HG03520 (cell line): ENCODE data around the gene FMNL2.

Source experiments
- ATAC-seq: cut with Tn5 transposase; IDR thresholded peaks from one replicate; pipeline ENCODE4 v1.9.1; 2021; ENCODE audit warnings: mild to moderate bottlenecking, moderate library complexity; ENCODE audit not compliant: unreplicated experiment

FMNL2 gene

GRCh38 chr2:152443771-152444170 is 108.8 kb downstream of the FMNL2 start:
- no peak for ATAC-seq

- no peak for ATAC-seq
Observed at GRCh38 chr2:152444448-152444847, 109.5 kb downstream of the FMNL2 start.

- no peak for ATAC-seq
Observed at GRCh38 chr2:152445375-152445774, 110.4 kb downstream of the FMNL2 start.

DNA sequence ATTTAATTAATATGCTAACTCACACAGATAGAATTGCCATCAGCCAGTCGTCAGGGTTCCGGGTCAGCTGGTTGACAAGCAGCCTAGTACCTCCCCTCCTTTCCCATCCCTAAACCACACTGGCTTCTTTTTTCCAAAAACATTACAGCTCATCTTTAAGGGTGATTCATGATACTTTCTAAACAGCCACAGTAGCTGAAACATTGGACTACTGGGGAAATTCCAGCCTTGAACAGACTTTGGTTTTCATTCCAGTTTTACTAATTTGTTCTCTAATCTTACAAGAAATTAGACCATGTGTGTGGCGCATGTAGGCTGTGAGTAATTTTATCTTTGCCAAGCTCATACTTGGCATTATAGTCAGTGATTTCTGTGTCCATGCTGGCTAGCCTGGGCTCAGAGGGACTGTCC is 110.8 kb downstream of the FMNL2 start:
- ATAC-seq = no peak

DNA sequence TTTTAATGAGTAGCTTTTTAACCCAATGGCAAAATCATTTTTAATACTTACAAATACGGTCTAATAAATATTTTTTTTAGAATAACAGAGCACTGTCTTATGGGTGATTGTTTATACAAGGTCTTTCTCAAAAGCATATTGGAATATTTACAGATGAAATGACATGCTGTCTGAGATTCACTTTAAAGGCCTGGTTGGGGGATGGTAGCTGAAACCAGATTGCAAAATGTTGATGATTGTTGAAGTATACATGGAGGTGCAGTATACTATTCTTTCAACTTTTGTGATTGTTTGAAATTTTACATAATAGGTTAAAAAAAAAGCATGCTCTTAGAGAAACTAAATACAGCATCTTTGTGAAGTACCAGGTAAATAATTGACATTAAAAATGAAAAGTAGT is 111.2 kb downstream of the FMNL2 start:
- ATAC-seq = no peak

DNA sequence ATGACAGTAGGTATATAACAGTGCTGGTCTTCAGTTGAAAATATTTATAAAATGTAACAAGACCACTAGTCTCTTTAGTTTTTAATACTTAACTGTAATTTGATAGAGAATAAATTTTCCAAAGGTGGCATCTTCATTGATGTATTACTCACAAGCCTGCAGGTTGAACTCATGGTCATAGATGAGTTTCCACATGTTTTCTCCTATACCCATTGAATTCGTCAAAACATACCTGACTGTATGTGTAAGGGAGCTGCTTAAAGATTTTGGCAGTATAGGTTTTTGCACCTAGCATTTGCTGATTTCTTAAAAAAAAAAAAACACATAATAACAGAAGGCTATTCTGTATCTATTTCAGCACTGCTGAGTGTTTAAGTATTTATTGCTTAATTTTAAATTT is 112.9 kb downstream of the FMNL2 start:
- no peak for ATAC-seq

DNA sequence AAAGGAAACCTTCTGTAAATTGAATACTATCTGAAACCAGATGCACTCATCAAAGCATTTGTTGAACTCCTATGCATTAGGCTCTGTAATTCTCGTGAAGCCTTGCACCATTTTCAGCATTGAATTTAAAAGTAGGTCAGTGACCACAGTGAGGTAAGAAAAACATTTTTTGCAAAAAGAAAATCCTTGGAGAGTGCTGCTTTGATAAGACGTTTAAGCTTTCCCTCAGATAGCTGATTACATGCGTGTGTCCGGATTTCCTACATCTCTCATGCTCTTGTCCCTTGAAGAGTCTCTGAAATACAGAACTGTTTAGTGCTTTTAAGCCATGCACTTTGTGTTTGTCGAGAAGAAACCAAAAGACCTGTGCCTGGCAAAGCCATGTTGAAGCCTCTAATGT is 113.6 kb downstream of the FMNL2 start:
- no peak for ATAC-seq

DNA sequence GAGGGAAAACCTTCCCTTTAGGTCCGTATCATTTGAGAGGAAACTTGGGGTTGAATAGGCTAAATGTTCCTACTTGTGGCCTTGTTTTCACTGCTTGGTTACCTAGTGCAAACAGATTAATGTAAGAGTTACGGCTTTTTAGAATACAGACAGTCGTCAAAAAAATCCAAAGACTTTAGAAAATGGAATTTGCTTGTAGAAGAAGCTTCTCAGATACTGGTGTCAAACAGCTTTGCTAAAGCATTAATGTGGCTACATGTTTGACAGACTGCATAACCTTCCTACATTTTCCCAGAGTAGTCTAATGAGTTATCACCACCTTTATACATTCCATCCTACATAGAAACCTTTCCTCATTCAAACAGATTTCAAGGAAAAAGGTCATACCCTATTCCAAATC is 114.6 kb downstream of the FMNL2 start:
- no peak for ATAC-seq

- no peak for ATAC-seq
Observed at GRCh38 chr2:152450176-152450575, 115.2 kb downstream of the FMNL2 start.

DNA sequence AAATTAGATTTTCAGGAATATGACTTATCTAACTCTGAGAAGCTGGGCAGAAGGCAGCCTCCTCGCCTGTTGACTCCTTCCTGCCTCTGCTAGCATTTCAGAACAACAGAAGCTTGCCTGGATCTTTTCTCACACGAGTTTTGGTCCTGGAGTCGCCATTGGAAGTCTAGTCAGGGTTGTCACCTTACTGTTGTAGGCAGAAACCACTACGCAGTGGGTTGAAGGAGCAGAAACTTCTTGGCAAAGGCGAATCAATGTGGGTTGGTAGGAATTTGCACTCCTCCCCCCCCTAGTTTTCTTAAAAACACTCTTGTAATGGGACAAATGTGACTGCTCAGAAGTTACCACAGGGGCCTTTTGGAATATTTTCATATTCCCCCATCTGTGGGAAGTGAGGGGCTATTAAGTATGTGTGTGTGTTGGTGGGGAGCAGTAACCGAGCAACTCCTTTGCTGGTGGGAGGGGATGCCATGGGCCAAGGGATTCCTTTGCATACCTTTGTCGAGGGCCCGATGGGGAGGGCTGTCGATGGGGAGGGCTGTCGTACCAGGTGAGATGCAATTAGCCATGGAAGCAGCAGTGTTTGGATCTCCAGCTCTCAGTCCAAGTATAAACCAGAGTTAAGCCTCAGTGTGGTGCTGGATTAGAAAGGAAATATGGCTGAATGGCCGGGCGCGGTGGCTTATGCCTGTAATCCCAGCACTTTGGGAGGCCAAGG is 117.4 kb downstream of the FMNL2 start:
- ATAC-seq = no peak

DNA sequence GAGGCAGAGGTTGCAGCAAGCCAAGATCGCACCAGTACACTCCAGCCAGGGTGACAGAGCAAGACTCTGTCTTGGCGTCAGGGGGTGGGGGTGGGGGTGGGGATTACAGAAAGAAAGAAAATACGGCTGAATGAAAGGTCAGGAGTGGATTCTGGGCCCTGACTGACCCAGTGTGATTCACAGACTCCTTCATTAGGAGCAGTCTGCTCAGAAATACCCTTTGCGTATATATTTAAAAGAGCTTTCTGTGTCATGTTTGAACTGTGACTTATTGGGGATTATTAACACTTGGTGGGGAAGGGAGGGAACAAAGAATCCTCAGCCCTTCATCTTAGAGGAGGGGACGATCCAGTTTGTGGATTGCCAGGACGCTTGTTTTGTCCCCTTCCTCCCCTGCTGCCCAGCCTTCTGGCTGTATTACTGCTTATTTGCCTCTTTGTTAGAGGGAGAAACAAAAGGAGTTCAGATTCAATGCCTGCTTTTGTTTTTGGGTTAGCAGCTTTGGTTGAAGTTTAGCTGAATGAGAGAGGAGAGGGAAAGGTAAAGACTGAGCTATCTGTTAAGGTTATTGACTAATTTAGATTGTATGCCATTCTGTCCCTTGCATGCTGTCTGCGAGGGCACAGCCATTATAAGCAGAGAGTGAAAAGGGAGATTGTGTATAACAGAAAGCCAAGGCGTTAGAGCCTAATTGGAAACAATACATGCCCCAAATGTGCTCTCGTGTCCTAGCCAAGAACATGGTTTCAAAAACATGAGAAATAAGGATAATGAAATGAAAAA is 118.3 kb downstream of the FMNL2 start:
- ATAC-seq = no peak

- no peak for ATAC-seq
Observed at GRCh38 chr2:152454371-152454770, 119.4 kb downstream of the FMNL2 start.

- ATAC-seq = no peak
Observed at GRCh38 chr2:152454960-152455359, 120.0 kb downstream of the FMNL2 start.

GRCh38 chr2:152455738-152456137 is 120.8 kb downstream of the FMNL2 start:
- ATAC-seq = no peak

- no peak for ATAC-seq
Observed at GRCh38 chr2:152456262-152456661, 121.3 kb downstream of the FMNL2 start.

GRCh38 chr2:152458441-152458940 is 123.5 kb downstream of the FMNL2 start:
- no peak for ATAC-seq

DNA sequence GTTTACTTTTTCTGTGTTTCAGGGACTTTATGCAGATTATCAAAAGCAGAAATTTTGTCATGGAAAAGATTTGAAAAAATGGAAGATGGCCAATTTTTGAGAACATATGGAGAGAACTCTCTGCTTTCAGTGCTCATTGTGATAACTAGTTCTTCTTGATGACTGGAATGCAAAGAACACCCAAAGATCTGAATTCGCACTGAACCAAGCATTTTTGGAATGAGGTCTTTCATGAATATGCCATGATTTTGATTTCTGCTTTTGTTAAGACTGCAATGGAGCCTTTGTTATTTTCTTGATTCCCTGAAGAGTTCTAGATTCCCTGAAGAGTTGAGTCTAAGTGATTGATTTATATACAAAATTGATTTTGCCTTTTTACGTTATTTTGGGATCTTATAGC is 124.1 kb downstream of the FMNL2 start:
- no peak for ATAC-seq

DNA sequence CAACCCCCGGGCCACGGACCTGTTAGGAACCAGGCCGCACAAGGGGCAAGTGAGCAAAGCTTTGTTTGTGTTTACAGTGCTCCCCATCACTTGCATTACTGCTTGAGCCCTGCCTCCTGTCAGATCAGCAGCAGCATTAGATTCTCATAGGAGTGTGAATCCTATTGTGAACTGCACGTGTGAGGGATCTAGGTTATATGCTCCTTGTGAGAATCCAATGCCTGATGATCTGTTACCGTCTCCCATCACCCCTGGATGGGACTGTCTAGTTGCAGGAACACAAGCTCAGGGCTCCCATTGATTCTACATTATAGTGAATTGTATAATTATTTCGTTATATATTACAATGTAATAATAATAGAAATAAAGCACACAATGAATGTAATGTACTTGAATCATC is 125.6 kb downstream of the FMNL2 start:
- ATAC-seq = no peak

DNA sequence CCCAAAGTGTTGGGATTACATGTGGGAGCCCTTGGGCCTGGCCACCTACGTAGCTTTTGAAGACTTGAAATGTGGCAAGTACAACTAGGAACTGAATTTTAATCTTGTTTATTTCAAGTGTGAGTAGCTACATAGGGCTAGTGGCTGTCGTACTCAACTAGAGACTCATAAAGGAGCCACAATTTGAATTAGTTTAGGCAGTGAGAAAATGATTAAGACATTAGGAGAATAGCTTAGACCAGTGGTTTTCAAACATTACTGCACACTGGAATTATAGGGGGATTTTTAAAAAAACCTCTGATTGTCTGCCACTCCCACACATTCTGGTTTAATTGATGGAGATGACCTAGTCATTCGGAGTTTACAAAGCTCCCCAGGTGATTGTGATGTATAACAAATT is 127.1 kb downstream of the FMNL2 start:
- no peak for ATAC-seq

DNA sequence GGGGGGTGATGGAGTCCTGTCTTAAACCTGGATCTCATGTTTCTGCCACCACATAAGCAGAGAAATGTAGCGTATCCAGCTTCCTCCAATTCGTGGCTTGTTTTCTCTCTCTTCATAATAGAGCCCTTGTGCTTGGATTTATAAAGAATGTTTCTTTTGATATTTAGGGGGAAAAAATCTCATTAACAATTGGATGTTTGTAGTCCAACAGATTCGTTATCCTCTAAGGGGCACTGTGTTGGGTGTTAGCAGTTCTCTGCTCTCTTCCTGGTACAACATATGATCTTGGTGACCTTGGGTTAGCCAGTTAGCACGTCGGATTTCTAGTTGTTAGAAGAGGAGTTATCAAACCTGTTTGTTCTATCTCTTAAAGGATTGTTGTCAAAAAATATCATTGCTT is 127.8 kb downstream of the FMNL2 start:
- ATAC-seq = no peak

DNA sequence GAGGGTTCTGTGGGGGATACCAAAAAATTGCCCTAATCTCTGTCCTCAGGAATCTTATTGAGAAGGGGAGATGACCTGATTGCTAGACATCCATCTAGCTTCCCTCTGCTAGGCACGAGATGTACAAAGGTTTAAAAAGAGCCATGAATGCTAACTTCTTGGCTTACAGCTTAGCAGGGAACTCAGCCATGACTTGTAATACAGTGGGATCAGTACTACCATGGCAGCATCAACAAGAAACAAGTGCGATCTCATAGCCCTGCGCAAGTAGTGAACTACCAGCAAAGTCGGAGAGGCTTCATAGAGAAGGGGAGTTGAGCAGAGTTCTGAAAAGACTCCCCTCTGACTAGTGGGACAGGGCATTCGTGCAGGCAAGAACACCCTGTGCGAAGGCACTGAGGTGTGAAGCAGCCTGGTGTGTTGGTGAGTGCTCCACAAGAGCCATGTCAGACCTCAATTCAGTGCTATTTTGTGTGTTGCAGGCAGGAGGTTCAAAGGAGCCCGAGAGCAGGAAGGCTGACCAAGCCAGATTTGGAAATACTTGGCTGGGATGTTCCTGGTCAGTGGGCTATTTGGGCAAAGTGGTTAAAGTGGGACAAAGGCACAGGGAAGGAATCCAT is 130.0 kb downstream of the FMNL2 start:
- no peak for ATAC-seq

DNA sequence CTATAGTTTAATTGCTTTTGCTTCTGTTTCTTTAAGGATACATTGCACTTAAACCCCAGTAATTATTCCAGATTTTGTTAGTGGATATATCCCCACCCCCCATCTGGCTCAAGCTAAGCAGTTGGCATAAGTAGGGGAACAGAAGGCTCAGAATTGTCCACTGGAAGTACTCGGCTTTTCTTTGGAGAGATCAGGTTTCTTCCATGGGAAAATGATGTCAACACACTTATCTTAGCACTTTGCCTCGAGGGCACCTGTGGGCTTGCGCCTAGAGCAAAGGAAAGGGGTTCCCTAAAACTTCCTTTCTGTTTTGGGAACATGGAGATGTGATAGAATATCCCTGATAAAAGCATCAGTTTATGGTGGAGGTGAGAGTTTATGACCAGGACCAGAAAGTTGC is 130.6 kb downstream of the FMNL2 start:
- no peak for ATAC-seq
